SK-N-SH (cell line): ENCODE data around the gene MPO. TPM values are rescaled to one million over a fixed set of nuclear protein-coding genes. Genes with fewer than 3 reads are reported as not detected.

Source experiments
- CTCF ChIA-PET: fragments of 300-600, 350-600 bp; formaldehyde crosslinking; extraction: SDS; loops from one replicate; lab custom pipeline; 2021; lab: Yijun Ruan, JAX
- POLR2A ChIA-PET: fragments of 350-600 bp; sonication (Branson Sonifier 250); formaldehyde crosslinking; extraction: SDS; loops from one replicate; lab custom pipeline; 2020; ENCODE audit warnings: antibody characterized with exemption, inconsistent platforms; lab: Yijun Ruan, JAX
- DNase-seq: peaks from one replicate; pipeline ENCODE4 v3.0.0; 2012
- H2AFZ ChIP-seq: fragments of 200-600 bp; sonication (generic); 2 replicates; pipeline ENCODE4 v1.8.1; 2016; ENCODE audit warnings: antibody characterized with exemption, mild to moderate bottlenecking, low read depth
- H3F3A ChIP-seq: fragments of 200-600 bp; sonication (generic); replicated peaks from 2 replicates; pipeline ENCODE3; 2016; ENCODE audit warnings: antibody characterized with exemption, mild to moderate bottlenecking; ENCODE audit not compliant: insufficient read depth
- H3K27ac ChIP-seq, 2 experiments: fragments of 200-500 bp in 1 of 2; fragments of 200-600 bp in 1 of 2; sonication (Bioruptor generic) in 1 of 2; sonication (generic), shearing (Covaris generic) in 1 of 2; 2 replicates each; pipeline versions ENCODE4 v1.5.1 to v1.6.1; 2014 to 2016; ENCODE audit warnings: low read depth in 2 of 2, inconsistent platforms in 1 of 2, low read length in 1 of 2, mild to moderate bottlenecking in 1 of 2, mixed read lengths in 1 of 2
- H3K27me3 ChIP-seq: fragments of 200-600 bp; sonication (generic), shearing (Covaris generic); 2 replicates; pipeline ENCODE4 v1.6.1; 2016; ENCODE audit warnings: mixed run types; ENCODE audit not compliant: insufficient read depth
- H3K36me3 ChIP-seq, 2 experiments: fragments of 200-500 bp in 1 of 2; fragments of 200-600 bp in 1 of 2; sonication (Bioruptor generic) in 1 of 2; sonication (generic) in 1 of 2; replicated peaks in 1 of 2; 2 replicates each; pipeline versions ENCODE3 to v1.5.1; 2014 to 2016; ENCODE audit warnings: low read length in 1 of 2, mild to moderate bottlenecking in 1 of 2; ENCODE audit not compliant: insufficient read depth in 2 of 2, control insufficient read depth in 1 of 2
- H3K4me1 ChIP-seq, 2 experiments: fragments of 200-500 bp in 1 of 2; fragments of 200-600 bp in 1 of 2; sonication (Bioruptor generic) in 1 of 2; sonication (generic), shearing (Covaris generic) in 1 of 2; 2 replicates each; pipeline versions ENCODE4 v1.5.1 to v1.6.1; 2014 to 2016; ENCODE audit warnings: low read depth in 1 of 2, low read length in 1 of 2, mixed run types in 1 of 2; ENCODE audit not compliant: insufficient read depth in 2 of 2, control insufficient read depth in 1 of 2
- H3K4me2 ChIP-seq: fragments of 200-600 bp; sonication (generic), shearing (Covaris generic); 2 replicates; pipeline ENCODE4 v1.6.1; 2017; ENCODE audit warnings: mixed run types
- H3K4me3 ChIP-seq, 2 experiments: fragments of 200-500 bp in 1 of 2; fragments of 200-600 bp in 1 of 2; sonication (Bioruptor generic) in 1 of 2; sonication (generic), shearing (Covaris generic) in 1 of 2; 2 replicates each; pipeline versions ENCODE4 v1.5.1 to v1.8.1; 2014 to 2016; ENCODE audit warnings: low read depth in 2 of 2, inconsistent platforms in 1 of 2, low read length in 1 of 2, mild to moderate bottlenecking in 1 of 2, mixed read lengths in 1 of 2, moderate library complexity in 1 of 2
- H3K79me2 ChIP-seq: fragments of 200-600 bp; sonication (generic); 2 replicates; pipeline ENCODE4 v1.8.1; 2017; ENCODE audit warnings: mild to moderate bottlenecking; ENCODE audit not compliant: insufficient read depth
- H3K9ac ChIP-seq: fragments of 200-600 bp; sonication (generic); 2 replicates; pipeline ENCODE4 v1.6.1; 2017; ENCODE audit warnings: mixed run types
- H3K9me2 ChIP-seq: fragments of 200-600 bp; sonication (generic); 2 replicates; pipeline ENCODE4 v1.6.1; 2017; ENCODE audit warnings: mixed run types
- H3K9me3 ChIP-seq: fragments of 200-600 bp; sonication (generic); 2 replicates; pipeline ENCODE4 v1.6.1; 2017; ENCODE audit warnings: mixed run types, mild to moderate bottlenecking, moderate library complexity
- H4K20me1 ChIP-seq: fragments of 200-600 bp; sonication (generic); 2 replicates; pipeline ENCODE4 v1.6.1; 2017; ENCODE audit warnings: mild to moderate bottlenecking, mixed run types; ENCODE audit not compliant: insufficient read depth
- FOSL2 ChIP-seq: IDR thresholded peaks from 2 replicates; pipeline ENCODE4 v1.4.0; 2012; ENCODE audit warnings: low read depth, mild to moderate bottlenecking, moderate library complexity, borderline replicate concordance
- FOXJ3 ChIP-seq: sonication (generic); formaldehyde crosslinking; IDR thresholded peaks from 2 replicates; pipeline ENCODE4 v1.5.1; 2020; ENCODE audit warnings: mild to moderate bottlenecking, missing genetic modification reagents
- FOXM1 ChIP-seq: IDR thresholded peaks from 2 replicates; pipeline ENCODE4 v1.4.0; 2012; ENCODE audit warnings: low read depth, mild to moderate bottlenecking
- NRF1 ChIP-seq: IDR thresholded peaks from 2 replicates; pipeline ENCODE4 v1.6.1; 2012; ENCODE audit warnings: low read depth, mild to moderate bottlenecking, low read length
- RAD21 ChIP-seq: IDR thresholded peaks from 2 replicates; pipeline ENCODE4 v1.6.1; 2012; ENCODE audit warnings: mild to moderate bottlenecking, low read length
- RCOR1 ChIP-seq: fragments of 150-350 bp; IDR thresholded peaks from 2 replicates; pipeline ENCODE4 v1.6.1; 2017; ENCODE audit warnings: antibody characterized with exemption, low read length
- RFX5 ChIP-seq: IDR thresholded peaks from 2 replicates; pipeline ENCODE4 v1.6.1; 2012; ENCODE audit warnings: mild to moderate bottlenecking, improper control_type of control experiment, low read length
- SMC3 ChIP-seq: IDR thresholded peaks from 2 replicates; pipeline ENCODE4 v1.6.1; 2012; ENCODE audit warnings: low read depth, low read length, improper control_type of control experiment
- TCF12 ChIP-seq: IDR thresholded peaks from 2 replicates; pipeline ENCODE4 v1.4.0; 2012
- WGBS: methylation state at CpG from one replicate; pipeline ENCODE4 v1.1.6; 2017; ENCODE audit warnings: low lambda C conversion rate; 5-methylcytosine and 5-hydroxymethylcytosine counted together
- polyA plus RNA-seq, 3 experiments: library from polyadenylated mRNA; depleted of rRNA; stranded (reverse); fragments of >200 nt; gene quantifications; 2 replicates each; pipeline ENCODE4 v1.2.3, GENCODE V29; 2012
- TF ChIP-seq, protein P1 (sequence below): IDR thresholded peaks from 2 replicates; pipeline ENCODE4 v1.4.0; 2012; ENCODE audit warnings: low read depth, borderline replicate concordance
- TF ChIP-seq, protein P2 (sequence below): IDR thresholded peaks from 2 replicates; pipeline ENCODE4 v1.6.1; 2012; ENCODE audit warnings: mild to moderate bottlenecking, low read depth, low read length, moderate library complexity

The MPO gene
- polyA plus RNA-seq, 1 of the 3 experiments (the other 2 are of a cell fraction), result not detected

DNA sequence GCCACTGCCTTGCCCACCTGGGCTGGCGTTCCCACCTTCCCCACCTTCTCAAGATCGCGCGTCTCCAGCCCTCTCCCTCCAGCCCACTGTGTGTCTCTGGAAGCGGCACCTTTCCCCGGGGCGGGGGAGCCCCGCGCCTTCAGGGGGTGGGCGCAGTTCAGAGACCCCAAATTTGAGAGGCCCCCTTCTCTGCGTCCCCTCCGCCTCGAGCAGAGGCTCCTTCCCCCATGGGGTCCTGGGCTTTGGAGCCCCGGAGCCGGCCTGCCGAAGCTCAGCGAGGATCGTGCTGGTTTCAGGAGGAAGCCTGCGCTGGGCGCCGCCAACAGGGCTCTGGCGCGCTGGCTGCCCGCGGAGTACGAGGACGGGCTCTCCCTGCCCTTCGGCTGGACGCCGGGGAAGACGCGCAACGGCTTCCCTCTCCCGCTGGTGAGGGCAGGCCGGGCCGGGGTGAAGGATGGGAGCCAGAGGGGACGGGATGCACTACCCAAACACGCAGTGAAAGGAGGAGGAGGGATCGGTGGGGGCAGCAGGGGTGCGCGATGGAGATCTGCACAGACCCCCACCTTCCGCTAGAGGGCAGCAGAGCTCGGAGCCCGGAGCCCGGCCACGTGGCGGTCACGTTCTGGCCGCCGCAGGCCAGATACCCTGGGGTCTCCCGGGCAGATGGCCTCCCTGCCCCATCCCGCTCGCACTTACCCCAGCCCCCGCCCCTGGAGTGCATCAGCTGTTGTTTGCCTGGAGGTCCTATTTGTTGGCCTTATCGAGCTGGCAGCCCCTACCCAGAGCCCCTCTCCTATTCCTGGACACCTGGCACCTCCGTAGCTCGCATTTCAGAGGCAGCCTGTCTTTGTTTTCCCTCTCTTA, 31.2 kb downstream of the MPO start (continued):
- peak; percentile 66 for TF ChIP-seq RAD21

DNA sequence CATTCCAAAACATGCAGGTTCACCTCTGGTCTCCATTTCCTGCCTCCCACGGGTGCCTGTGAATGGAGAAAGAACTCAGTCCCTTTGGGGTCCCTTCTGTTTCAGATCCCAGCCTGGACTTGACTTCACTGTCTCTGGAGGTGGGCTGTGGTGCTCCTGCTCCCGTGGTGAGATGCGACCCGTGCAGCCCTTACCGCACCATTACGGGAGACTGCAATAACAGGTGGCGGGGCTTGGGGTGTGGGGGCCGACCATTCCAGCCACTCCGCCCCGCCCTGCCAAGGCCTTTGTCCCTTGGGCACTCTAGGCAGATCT, 31.8 kb downstream of the MPO start:
- H3K4me1 ChIP-seq, result peaks cover 0 to 8% of the 10 kb centered on the region in 2 experiments; a peak in 1 of 4 replicates
- H3K4me3 ChIP-seq, result peak overlapping the region; percentile 47 to 71
- ChIA-PET CTCF (interaction anchor here (0.6 to 4.7 kb wide), 63 partner anchors 10 to 821 kb away, joined by 3 to 73 read pairs (median 6); partner anchors contain the start of genes LPO, MKS1, RNF43 and SUPT4H1), POLR2A (interaction anchor here (1.0 kb wide), 1 partner anchor 103 kb away, joined by 3 read pairs; the partner anchor contains the start of gene SUPT4H1)
- H3K4me2 ChIP-seq, result peak overlapping the region; percentile 96
- peak overlapping the region; percentile 97; the same call in 1 of the 2 replicates for H2AFZ ChIP-seq
- no peak overlapping the region for H3K9ac ChIP-seq
- H3K9me2 ChIP-seq, result no peaks in the 10 kb centered on the region
- H3K27me3 ChIP-seq, result peaks cover 80% of the 10 kb centered on the region
- H3F3A ChIP-seq, result no peaks in the 10 kb centered on the region
- H3K9me3 ChIP-seq, result no peaks in the 10 kb centered on the region
- H3K79me2 ChIP-seq, result no peaks in the 10 kb centered on the region
- TF ChIP-seq FOXM1 (no peak), RFX5 (no peak), TCF12 (no peak), RCOR1 (no peak), NRF1 (no peak), FOSL2 (no peak), SMC3 (no peak), FOXJ3 (CRISPR knock-in tag) (no peak)
- TF ChIP-seq, protein P1, sequence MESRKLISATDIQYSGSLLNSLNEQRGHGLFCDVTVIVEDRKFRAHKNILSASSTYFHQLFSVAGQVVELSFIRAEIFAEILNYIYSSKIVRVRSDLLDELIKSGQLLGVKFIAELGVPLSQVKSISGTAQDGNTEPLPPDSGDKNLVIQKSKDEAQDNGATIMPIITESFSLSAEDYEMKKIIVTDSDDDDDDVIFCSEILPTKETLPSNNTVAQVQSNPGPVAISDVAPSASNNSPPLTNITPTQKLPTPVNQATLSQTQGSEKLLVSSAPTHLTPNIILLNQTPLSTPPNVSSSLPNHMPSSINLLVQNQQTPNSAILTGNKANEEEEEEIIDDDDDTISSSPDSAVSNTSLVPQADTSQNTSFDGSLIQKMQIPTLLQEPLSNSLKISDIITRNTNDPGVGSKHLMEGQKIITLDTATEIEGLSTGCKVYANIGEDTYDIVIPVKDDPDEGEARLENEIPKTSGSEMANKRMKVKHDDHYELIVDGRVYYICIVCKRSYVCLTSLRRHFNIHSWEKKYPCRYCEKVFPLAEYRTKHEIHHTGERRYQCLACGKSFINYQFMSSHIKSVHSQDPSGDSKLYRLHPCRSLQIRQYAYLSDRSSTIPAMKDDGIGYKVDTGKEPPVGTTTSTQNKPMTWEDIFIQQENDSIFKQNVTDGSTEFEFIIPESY, result no peak
- TF ChIP-seq, protein P2, sequence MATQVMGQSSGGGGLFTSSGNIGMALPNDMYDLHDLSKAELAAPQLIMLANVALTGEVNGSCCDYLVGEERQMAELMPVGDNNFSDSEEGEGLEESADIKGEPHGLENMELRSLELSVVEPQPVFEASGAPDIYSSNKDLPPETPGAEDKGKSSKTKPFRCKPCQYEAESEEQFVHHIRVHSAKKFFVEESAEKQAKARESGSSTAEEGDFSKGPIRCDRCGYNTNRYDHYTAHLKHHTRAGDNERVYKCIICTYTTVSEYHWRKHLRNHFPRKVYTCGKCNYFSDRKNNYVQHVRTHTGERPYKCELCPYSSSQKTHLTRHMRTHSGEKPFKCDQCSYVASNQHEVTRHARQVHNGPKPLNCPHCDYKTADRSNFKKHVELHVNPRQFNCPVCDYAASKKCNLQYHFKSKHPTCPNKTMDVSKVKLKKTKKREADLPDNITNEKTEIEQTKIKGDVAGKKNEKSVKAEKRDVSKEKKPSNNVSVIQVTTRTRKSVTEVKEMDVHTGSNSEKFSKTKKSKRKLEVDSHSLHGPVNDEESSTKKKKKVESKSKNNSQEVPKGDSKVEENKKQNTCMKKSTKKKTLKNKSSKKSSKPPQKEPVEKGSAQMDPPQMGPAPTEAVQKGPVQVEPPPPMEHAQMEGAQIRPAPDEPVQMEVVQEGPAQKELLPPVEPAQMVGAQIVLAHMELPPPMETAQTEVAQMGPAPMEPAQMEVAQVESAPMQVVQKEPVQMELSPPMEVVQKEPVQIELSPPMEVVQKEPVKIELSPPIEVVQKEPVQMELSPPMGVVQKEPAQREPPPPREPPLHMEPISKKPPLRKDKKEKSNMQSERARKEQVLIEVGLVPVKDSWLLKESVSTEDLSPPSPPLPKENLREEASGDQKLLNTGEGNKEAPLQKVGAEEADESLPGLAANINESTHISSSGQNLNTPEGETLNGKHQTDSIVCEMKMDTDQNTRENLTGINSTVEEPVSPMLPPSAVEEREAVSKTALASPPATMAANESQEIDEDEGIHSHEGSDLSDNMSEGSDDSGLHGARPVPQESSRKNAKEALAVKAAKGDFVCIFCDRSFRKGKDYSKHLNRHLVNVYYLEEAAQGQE, result no peak
- H3K27ac ChIP-seq, result no peak overlapping the region
- H3K36me3 ChIP-seq, result no peaks in the 10 kb centered on the region
- no peaks in the 10 kb centered on the region for H4K20me1 ChIP-seq
- no peak for DNase-seq
- 45% methylated on average over 8 of the region's 10 CpGs for WGBS
